Inferior parietal cortex (tissue), 1 donor: ENCODE results near the gene APOBR.
"Not testable (repeated sequence)": the region's sequence is repeated elsewhere in the genome, so short reads cannot be mapped to it uniquely, and the experiment has no call there.

Experiments
- DNase-seq: peaks from one replicate; pipeline ENCODE4 v3.0.0-alpha.2; 2016; ENCODE audit errors: extremely low spot score

The APOBR gene

GRCh38 chr16:28497861-28498599 is 3.6 kb downstream of the APOBR start:
- DNase-seq: no peak

GRCh38 chr16:28498666-28499381 is 4.4 kb downstream of the APOBR start:
- no peak for DNase-seq

GRCh38 chr16:28499854-28500253 is 5.4 kb downstream of the APOBR start:
- no peak for DNase-seq

GRCh38 chr16:28500476-28501180 is 6.2 kb downstream of the APOBR start:
- not testable (repeated sequence) for DNase-seq

- no peak for DNase-seq
These were observed 7.1 kb downstream of the APOBR start for GRCh38 chr16:28501258-28502232.

GRCh38 chr16:28502290-28502689 is 7.8 kb downstream of the APOBR start:
- no peak for DNase-seq

- DNase-seq: no peak
These were observed 9.2 kb downstream of the APOBR start for GRCh38 chr16:28503470-28504259.

GRCh38 chr16:28504707-28505404 is 10.4 kb downstream of the APOBR start:
- no peak for DNase-seq

- DNase-seq: no peak
These were observed 11.2 kb downstream of the APOBR start for GRCh38 chr16:28505489-28506137.

- DNase-seq: no peak
These were observed 16.6 kb downstream of the APOBR start for GRCh38 chr16:28511031-28511430.

- DNase-seq: no peak
These were observed 17.7 kb downstream of the APOBR start for GRCh38 chr16:28511801-28512789.

- DNase-seq: no peak
These were observed 19.2 kb downstream of the APOBR start for GRCh38 chr16:28513484-28514181.

GRCh38 chr16:28514246-28514645 is 19.8 kb downstream of the APOBR start:
- no peak for DNase-seq

- no peak for DNase-seq
These were observed 26.2 kb downstream of the APOBR start for GRCh38 chr16:28520672-28521071.

GRCh38 chr16:28521436-28521835 is 27.0 kb downstream of the APOBR start:
- DNase-seq: no peak

GRCh38 chr16:28522792-28523191 is 28.3 kb downstream of the APOBR start:
- DNase-seq: no peak

- no peak for DNase-seq
These were observed 30.3 kb downstream of the APOBR start for GRCh38 chr16:28524681-28525171.
